ENCODE measurements around the gene CCNG2. TPM values are rescaled to one million over a fixed set of nuclear protein-coding genes. Genes with fewer than 3 reads are reported as not detected.

The CCNG2 gene
- total RNA-seq, 1 donor from 2014 or later = 115 TPM

GRCh38 chr4:77120886-77121508, 36.0 kb upstream of the CCNG2 start:
- TF ChIP-seq CTCF (IDR thresholded peaks at IDR 0.05; ENCODE audit: partially characterized antibody, unreplicated experiment) = no peak
- Mint-ChIP-seq H3K9me3 (ENCODE audit: unreplicated experiment) (no peaks in the 10 kb centered on the region), H3K36me3 (ENCODE audit: unreplicated experiment) (no peaks in the 10 kb centered on the region), H3K27ac (ENCODE audit: unreplicated experiment) (no peak overlapping the region), H3K4me3 (ENCODE audit: unreplicated experiment) (no peak overlapping the region), H3K27me3 (ENCODE audit: unreplicated experiment) (peaks cover 4% of the 10 kb centered on the region), H3K4me1 (ENCODE audit: low read depth, unreplicated experiment) (no peaks in the 10 kb centered on the region)
- DNase-seq = no peak

- Mint-ChIP-seq H3K9me3 (ENCODE audit: unreplicated experiment) (no peaks in the 10 kb centered on the region), H3K27me3 (ENCODE audit: unreplicated experiment) (peaks cover 4% of the 10 kb centered on the region), H3K36me3 (ENCODE audit: unreplicated experiment) (no peaks in the 10 kb centered on the region), H3K4me1 (ENCODE audit: low read depth, unreplicated experiment) (no peaks in the 10 kb centered on the region), H3K4me3 (ENCODE audit: unreplicated experiment) (no peak overlapping the region), H3K27ac (ENCODE audit: unreplicated experiment) (no peak overlapping the region)
- TF ChIP-seq CTCF (IDR thresholded peaks at IDR 0.05; ENCODE audit: partially characterized antibody, unreplicated experiment) = no peak
- no peak for DNase-seq
Observed at GRCh38 chr4:77121736-77122240, 35.2 kb upstream of the CCNG2 start.

- Mint-ChIP-seq H3K9me3 (ENCODE audit: unreplicated experiment) (no peaks in the 10 kb centered on the region), H3K4me1 (ENCODE audit: low read depth, unreplicated experiment) (no peaks in the 10 kb centered on the region), H3K27ac (ENCODE audit: unreplicated experiment) (no peak overlapping the region), H3K27me3 (ENCODE audit: unreplicated experiment) (peaks cover 4% of the 10 kb centered on the region), H3K36me3 (ENCODE audit: unreplicated experiment) (no peaks in the 10 kb centered on the region), H3K4me3 (ENCODE audit: unreplicated experiment) (no peak overlapping the region)
- no peak for TF ChIP-seq CTCF (IDR thresholded peaks at IDR 0.05; ENCODE audit: partially characterized antibody, unreplicated experiment)
- DNase-seq = no peak
Observed at GRCh38 chr4:77122656-77123055, 34.4 kb upstream of the CCNG2 start.

- TF ChIP-seq CTCF (IDR thresholded peaks at IDR 0.05; ENCODE audit: partially characterized antibody, unreplicated experiment) = no peak
- H3K36me3 Mint-ChIP-seq (ENCODE audit: unreplicated experiment) = no peaks in the 10 kb centered on the region
- no peaks in the 10 kb centered on the region for H3K9me3 Mint-ChIP-seq (ENCODE audit: unreplicated experiment)
- no peak overlapping the region for H3K27ac Mint-ChIP-seq (ENCODE audit: unreplicated experiment)
- no peaks in the 10 kb centered on the region for H3K4me1 Mint-ChIP-seq (ENCODE audit: low read depth, unreplicated experiment)
- DNase-seq = no peak
- H3K27me3 Mint-ChIP-seq (ENCODE audit: unreplicated experiment) = peaks cover 4% of the 10 kb centered on the region
- no peak overlapping the region for H3K4me3 Mint-ChIP-seq (ENCODE audit: unreplicated experiment)
Observed at GRCh38 chr4:77123411-77123810, 33.6 kb upstream of the CCNG2 start.

- H3K27ac Mint-ChIP-seq (ENCODE audit: unreplicated experiment) = no peak overlapping the region
- H3K27me3 Mint-ChIP-seq (ENCODE audit: unreplicated experiment) = peaks cover 3% of the 10 kb centered on the region
- no peak overlapping the region for H3K4me3 Mint-ChIP-seq (ENCODE audit: unreplicated experiment)
- TF ChIP-seq CTCF (IDR thresholded peaks at IDR 0.05; ENCODE audit: partially characterized antibody, unreplicated experiment) = no peak
- peaks cover 5% of the 10 kb centered on the region for H3K36me3 Mint-ChIP-seq (ENCODE audit: unreplicated experiment)
- H3K4me1 Mint-ChIP-seq (ENCODE audit: low read depth, unreplicated experiment) = no peaks in the 10 kb centered on the region
- DNase-seq = no peak
- peaks cover 2% of the 10 kb centered on the region for H3K9me3 Mint-ChIP-seq (ENCODE audit: unreplicated experiment)
Observed at GRCh38 chr4:77124576-77124975, 32.4 kb upstream of the CCNG2 start.

All from glutamatergic neuron (in vitro differentiated cells).